Measurements from ENCODE around the gene LMNA. TPM values are rescaled to one million over a fixed set of nuclear protein-coding genes. Genes with fewer than 3 reads are reported as not detected.

The LMNA gene
- polyA plus RNA-seq, 1 of the 3 experiments (the other 2 are of a cell fraction) = 983 TPM

GRCh38 chr1:156096640-156097391 is 17.7 kb upstream of the LMNA start (continued):
- TF ChIP-seq REST (IDR thresholded peaks at IDR 0.05; ENCODE audit: low read depth, low read length) = no peak
- TF ChIP-seq POLR2AphosphoS5 (IDR thresholded peaks at IDR 0.05; ENCODE audit: low read depth, low read length) = peak; percentile 26; the same call in 1 of the 2 replicates
- peak; percentile 67 for TF ChIP-seq NRF1 (IDR thresholded peaks at IDR 0.05; ENCODE audit: low read depth, low read length)
- no peak for TF ChIP-seq EP300 (IDR thresholded peaks at IDR 0.05; ENCODE audit: borderline replicate concordance in 1 of 2, low read depth in 1 of 2, low read length in 1 of 2)
- no peak for TF ChIP-seq USF1 (IDR thresholded peaks at IDR 0.05; ENCODE audit: borderline replicate concordance, low read depth)
- TF ChIP-seq SMC3 (IDR thresholded peaks at IDR 0.05; ENCODE audit: low read depth, low read length) = peak; percentile 100
- 0 out of 2 replicates have a peak, but pooled peaks have one; percentile 37 for TF ChIP-seq MAX (IDR thresholded peaks at IDR 0.05; ENCODE audit: low read depth)
- TF ChIP-seq, protein P1, sequence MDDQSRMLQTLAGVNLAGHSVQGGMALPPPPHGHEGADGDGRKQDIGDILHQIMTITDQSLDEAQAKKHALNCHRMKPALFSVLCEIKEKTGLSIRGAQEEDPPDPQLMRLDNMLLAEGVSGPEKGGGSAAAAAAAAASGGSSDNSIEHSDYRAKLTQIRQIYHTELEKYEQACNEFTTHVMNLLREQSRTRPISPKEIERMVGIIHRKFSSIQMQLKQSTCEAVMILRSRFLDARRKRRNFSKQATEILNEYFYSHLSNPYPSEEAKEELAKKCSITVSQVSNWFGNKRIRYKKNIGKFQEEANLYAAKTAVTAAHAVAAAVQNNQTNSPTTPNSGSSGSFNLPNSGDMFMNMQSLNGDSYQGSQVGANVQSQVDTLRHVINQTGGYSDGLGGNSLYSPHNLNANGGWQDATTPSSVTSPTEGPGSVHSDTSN (IDR thresholded peaks at IDR 0.05) = peak; percentile 29; the same call in 1 of the 2 replicates
- TF ChIP-seq MEF2A (IDR thresholded peaks at IDR 0.05; ENCODE audit: borderline replicate concordance, low read depth) = no peak
- TF ChIP-seq RAD21 (IDR thresholded peaks at IDR 0.05; ENCODE audit: low read length) = peak; percentile 96

DNA sequence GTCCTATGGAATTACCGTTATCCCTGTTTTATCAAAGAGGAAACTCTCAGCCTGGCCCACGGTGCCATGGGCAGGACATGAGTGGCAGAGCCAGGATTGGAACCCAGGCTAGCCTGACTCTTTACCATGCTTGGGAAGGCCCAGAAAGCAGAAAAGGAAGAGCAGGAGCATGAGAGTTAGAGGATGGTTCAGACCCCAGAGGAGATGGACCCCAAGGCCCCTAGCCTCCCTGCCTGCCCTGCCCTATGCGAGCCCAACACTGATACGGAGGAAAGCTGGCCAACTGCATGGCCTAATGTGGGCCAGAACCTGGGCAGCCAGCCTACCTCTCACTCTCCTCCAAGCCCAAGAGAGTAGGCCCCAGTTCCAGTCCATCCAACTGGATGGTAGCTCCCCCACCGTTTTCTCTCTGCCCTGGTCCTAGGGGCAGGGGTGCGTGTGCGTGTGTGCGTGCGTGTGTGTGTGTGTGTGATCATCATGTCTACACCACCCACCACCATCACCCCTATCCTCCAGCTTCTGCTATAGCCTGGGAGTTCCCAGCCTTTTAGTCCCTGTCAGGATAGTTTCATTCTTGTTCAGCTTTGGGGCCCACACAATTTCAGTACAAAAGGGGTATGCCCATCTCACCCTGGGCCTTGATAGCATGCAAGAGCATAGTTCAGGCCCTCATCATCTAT is 16.9 kb upstream of the LMNA start:
- TF ChIP-seq NFIC (IDR thresholded peaks at IDR 0.05; ENCODE audit: borderline replicate concordance) (no peak), RAD21 (IDR thresholded peaks at IDR 0.05; ENCODE audit: low read length) (no peak)
- Histone ChIP-seq H3K27me3 (ENCODE audit: insufficient read depth) (no peaks in the 10 kb centered on the region), H3K9me3 (no peaks in the 10 kb centered on the region), H3K4me1 (ENCODE audit: control insufficient read depth in 1 of 2, insufficient read depth in 2 of 2, low read depth in 1 of 2, low read length in 1 of 2) (peaks cover 20 to 31% of the 10 kb centered on the region in 2 experiments; a peak in 3 of 4 replicates), H3K9me2 (no peaks in the 10 kb centered on the region), H3K4me3 (ENCODE audit: low read depth in 2 of 2, low read length in 1 of 2) (no peak overlapping the region), H2AFZ (ENCODE audit: low read depth) (no peak overlapping the region), H3K79me2 (ENCODE audit: insufficient read depth) (peaks cover 47% of the 10 kb centered on the region; the same call in 1 of the 2 replicates), H3K9ac (peak overlapping the region; percentile 69), H3K36me3 (replicated peaks in 1 of 2; ENCODE audit: control insufficient read depth in 1 of 2, insufficient read depth in 2 of 2, low read length in 1 of 2) (peaks cover 0 to 3% of the 10 kb centered on the region in 2 experiments), H4K20me1 (ENCODE audit: insufficient read depth) (no peaks in the 10 kb centered on the region), H3K4me2 (no peak overlapping the region), H3F3A (replicated peaks; ENCODE audit: insufficient read depth) (peaks cover 29% of the 10 kb centered on the region), H3K27ac (ENCODE audit: low read depth in 2 of 2, low read length in 1 of 2) (peak overlapping the region in 1 of 2 experiments; percentile 85; a peak in 1 of 4 replicates)
- 97% methylated on average over 8 of the region's 9 CpGs for WGBS (ENCODE audit: low lambda C conversion rate)
- no peak for DNase-seq
- CTCF ChIA-PET = interaction anchor here (0.6 to 29.6 kb wide), 17 partner anchors 10 to 233 kb away, joined by 3 to 1559 read pairs (median 4); partner anchors contain the start of genes GLMP, LMNA, MEX3A and PMF1
- POLR2A ChIA-PET = interaction anchor here (0.9 kb wide), 1 partner anchor 8 kb away, joined by 3 read pairs; no protein-coding TSS in a partner anchor

Data from SK-N-SH (cell line).